HUES6 (cell line): ENCODE data around the gene TNNI2.

Source experiments
- H3K27ac ChIP-seq: 2 replicates; pipeline ENCODE4 v1.7.0; 2013; ENCODE audit warnings: low read depth, mild to moderate bottlenecking, low read length, inconsistent platforms
- H3K27me3 ChIP-seq: 2 replicates; pipeline ENCODE4 v1.6.1; 2013; ENCODE audit warnings: low read length; ENCODE audit not compliant: control insufficient read depth, insufficient read depth
- H3K36me3 ChIP-seq: 2 replicates; pipeline ENCODE4 v1.6.1; 2013; ENCODE audit warnings: low read length; ENCODE audit not compliant: control insufficient read depth, insufficient read depth
- H3K4me1 ChIP-seq: 2 replicates; pipeline ENCODE4 v1.6.1; 2013; ENCODE audit warnings: low read length; ENCODE audit not compliant: control insufficient read depth, insufficient read depth
- H3K4me3 ChIP-seq: 2 replicates; pipeline ENCODE4 v1.5.1; 2013; ENCODE audit warnings: low read depth, low read length
- H3K9ac ChIP-seq: one replicate; pipeline ENCODE4 v1.6.1; 2013; ENCODE audit warnings: mild to moderate bottlenecking, low read length
- H3K9me3 ChIP-seq: 2 replicates; pipeline ENCODE4 v1.6.1; 2013; ENCODE audit warnings: low read depth, low read length; ENCODE audit not compliant: control insufficient read depth, insufficient read depth

Gene TNNI2

GRCh38 chr11:1851468-1852180 is 12.8 kb downstream of the TNNI2 start:
- no peak overlapping the region for H3K9ac ChIP-seq
- no peaks in the 10 kb centered on the region; the same call in 1 of the 2 replicates for H3K27me3 ChIP-seq
- no peaks in the 10 kb centered on the region; the same call in 1 of the 2 replicates for H3K4me1 ChIP-seq
- no peaks in the 10 kb centered on the region for H3K36me3 ChIP-seq
- no peak overlapping the region for H3K27ac ChIP-seq
- H3K9me3 ChIP-seq = no peaks in the 10 kb centered on the region
- no peak overlapping the region for H3K4me3 ChIP-seq

- H3K27ac ChIP-seq = no peak overlapping the region
- no peak overlapping the region for H3K9ac ChIP-seq
- no peaks in the 10 kb centered on the region for H3K9me3 ChIP-seq
- no peaks in the 10 kb centered on the region; the same call in 1 of the 2 replicates for H3K4me1 ChIP-seq
- H3K36me3 ChIP-seq = no peaks in the 10 kb centered on the region
- H3K4me3 ChIP-seq = no peak overlapping the region
- no peaks in the 10 kb centered on the region; the same call in 1 of the 2 replicates for H3K27me3 ChIP-seq
Measured at GRCh38 chr11:1852271-1852876, 13.6 kb downstream of the TNNI2 start.

- no peaks in the 10 kb centered on the region; the same call in 1 of the 2 replicates for H3K4me1 ChIP-seq
- no peak within 1 kb of the TSS for H3K27ac ChIP-seq
- H3K9me3 ChIP-seq = no peaks in the 10 kb centered on the region
- H3K27me3 ChIP-seq = no peaks in the 10 kb centered on the region; the same call in 1 of the 2 replicates
- no peak within 1 kb of the TSS for H3K9ac ChIP-seq
- H3K4me3 ChIP-seq = no peak within 1 kb of the TSS
- no peaks in the 10 kb centered on the region for H3K36me3 ChIP-seq
Measured at GRCh38 chr11:1852877-1853276, 14.1 kb downstream of the TNNI2 start, which contains the start of gene LSP1. Gene LSP1 (plus strand): TSS chr11:1853084. CDS start chr11:1853145, 61 bp downstream.

- Histone ChIP-seq H3K36me3 (no peaks in the 10 kb centered on the region), H3K9me3 (no peaks in the 10 kb centered on the region), H3K27ac (no peak overlapping the region), H3K4me1 (no peaks in the 10 kb centered on the region; the same call in 1 of the 2 replicates), H3K27me3 (no peaks in the 10 kb centered on the region; the same call in 1 of the 2 replicates), H3K4me3 (no peak overlapping the region), H3K9ac (no peak overlapping the region)
Measured at GRCh38 chr11:1853376-1854131, 14.8 kb downstream of the TNNI2 start.

GRCh38 chr11:1854132-1854948 is 15.6 kb downstream of the TNNI2 start:
- no peak overlapping the region for H3K9ac ChIP-seq
- H3K4me3 ChIP-seq = no peak overlapping the region
- H3K9me3 ChIP-seq = no peaks in the 10 kb centered on the region
- no peaks in the 10 kb centered on the region for H3K36me3 ChIP-seq
- H3K27ac ChIP-seq = no peak overlapping the region
- no peaks in the 10 kb centered on the region; the same call in 1 of the 2 replicates for H3K27me3 ChIP-seq
- H3K4me1 ChIP-seq = no peaks in the 10 kb centered on the region; the same call in 1 of the 2 replicates

GRCh38 chr11:1854949-1855885 is 16.4 kb downstream of the TNNI2 start:
- H3K9me3 ChIP-seq = no peaks in the 10 kb centered on the region
- H3K4me3 ChIP-seq = no peak overlapping the region
- H3K36me3 ChIP-seq = no peaks in the 10 kb centered on the region
- H3K4me1 ChIP-seq = no peaks in the 10 kb centered on the region; the same call in 1 of the 2 replicates
- H3K9ac ChIP-seq = no peak overlapping the region
- no peak overlapping the region for H3K27ac ChIP-seq
- no peaks in the 10 kb centered on the region; the same call in 1 of the 2 replicates for H3K27me3 ChIP-seq

GRCh38 chr11:1855886-1856265 is 17.1 kb downstream of the TNNI2 start:
- no peaks in the 10 kb centered on the region for H3K9me3 ChIP-seq
- no peaks in the 10 kb centered on the region for H3K36me3 ChIP-seq
- H3K27ac ChIP-seq = no peak overlapping the region
- H3K4me3 ChIP-seq = no peak overlapping the region
- no peaks in the 10 kb centered on the region; the same call in 1 of the 2 replicates for H3K27me3 ChIP-seq
- no peaks in the 10 kb centered on the region for H3K4me1 ChIP-seq
- H3K9ac ChIP-seq = no peak overlapping the region

- Histone ChIP-seq H3K9me3 (no peaks in the 10 kb centered on the region), H3K36me3 (no peaks in the 10 kb centered on the region), H3K9ac (no peak overlapping the region), H3K27ac (no peak overlapping the region), H3K4me3 (no peak overlapping the region), H3K4me1 (no peaks in the 10 kb centered on the region), H3K27me3 (no peaks in the 10 kb centered on the region; the same call in 1 of the 2 replicates)
Measured at GRCh38 chr11:1856306-1857005, 17.7 kb downstream of the TNNI2 start.

- Histone ChIP-seq H3K27ac (no peak overlapping the region), H3K36me3 (no peaks in the 10 kb centered on the region), H3K9me3 (no peaks in the 10 kb centered on the region), H3K9ac (no peak overlapping the region), H3K4me3 (no peak overlapping the region), H3K27me3 (peaks cover 3% of the 10 kb centered on the region), H3K4me1 (no peaks in the 10 kb centered on the region)
Measured at GRCh38 chr11:1857064-1857463, 18.3 kb downstream of the TNNI2 start.
